Breast epithelium (tissue), 3 donors: ENCODE results near the gene GLMP.

Experiments used
- CTCF ChIP-seq, 3 donors: fragments of 450-650 bp; IDR thresholded peaks; one replicate each; pipeline ENCODE4 v1.5.1; 2016 to 2017; ENCODE audit warnings: antibody characterized with exemption in 3 of 3, mild to moderate bottlenecking in 3 of 3, moderate library complexity in 3 of 3
- POLR2A ChIP-seq: fragments of 450-650 bp; IDR thresholded peaks from one replicate; pipeline ENCODE4 v1.6.1; 2016; ENCODE audit warnings: antibody characterized with exemption, mild to moderate bottlenecking, moderate library complexity
- POLR2AphosphoS5 ChIP-seq, 3 donors: sonication (generic); formaldehyde crosslinking; IDR thresholded peaks; one replicate each; pipeline ENCODE4 v1.6.1; 2017; ENCODE audit warnings: antibody characterized with exemption in 3 of 3

- TF ChIP-seq CTCF (IDR thresholded peaks at IDR 0.05) (no peak), POLR2A (no peak), POLR2AphosphoS5 (IDR thresholded peaks at IDR 0.05) (no peak)
Observed at GRCh38 chr1:156337888-156338179, 42.4 kb upstream of the GLMP start.
